Pancreas (tissue), 10 donors: Measurements from ENCODE around the gene FRMD4A. TPM values are rescaled to one million over a fixed set of nuclear protein-coding genes. Genes with fewer than 3 reads are reported as not detected.

Source experiments
- ATAC-seq, 4 donors: fragments of 200-7000 bp; cut with Tn5 transposase; one replicate each; pipeline versions ENCODE4 v1.8.0 to v1.9.1; 2020; ENCODE audit warnings: mild to moderate bottlenecking in 4 of 4, moderate library complexity in 4 of 4
- DNase-seq, 6 donors: peaks; one replicate each; pipeline ENCODE4 v3.0.0-alpha.2; 2020
- FAIRE-seq: peaks from 2 replicates; lab custom pipeline; 2012; peaks lifted over from hg19 to GRCh38; lab: Jason Lieb, UNC
- H3K27ac ChIP-seq, 4 donors: fragments of 200-600 bp; sonication (generic); 1 replicate in 3 of 4; 2 replicates in 1 of 4; pipeline versions ENCODE4 v1.5.0 to v1.8.0; 2020
- H3K27me3 ChIP-seq, 4 donors: fragments of 200-600 bp; one replicate each; pipeline ENCODE4 v1.8.0; 2021
- H3K36me3 ChIP-seq, 3 donors: fragments of 200-600 bp; sonication (generic) in 1 of 3; one replicate each; pipeline versions ENCODE4 v1.5.0 to v1.8.0; 2020 to 2021
- H3K4me1 ChIP-seq, 3 donors: fragments of 200-600 bp; one replicate each; pipeline ENCODE4 v1.8.0; 2021
- H3K4me3 ChIP-seq, 4 donors: fragments of 200-600 bp; sonication (generic) in 2 of 4; one replicate each; pipeline versions ENCODE4 v1.5.0 to v1.8.0; 2020 to 2021
- H3K9me3 ChIP-seq, 4 donors: fragments of 200-600 bp; one replicate each; pipeline ENCODE4 v1.8.0; 2021
- WGBS, 2 donors: extraction: QIAGEN DNeasy Blood & Tissue Kit; methylation state at CpG; one replicate each; pipeline ENCODE4 v1.1.7; 2013; 5-methylcytosine and 5-hydroxymethylcytosine counted together
- intact Hi-C, 3 donors: fragments of 100-400 bp; cut with DNase I; formaldehyde crosslinking; loops; one replicate each; pipeline versions ENCODE4 v1.11.1 to v1.14.2; 2022
- polyA plus RNA-seq, 2 donors: library from polyadenylated mRNA; stranded (reverse); fragments of 200-250 nt; gene quantifications; one replicate each; pipeline ENCODE4 v1.2.3, GENCODE V29; 2013
- total RNA-seq, 6 donors: library from RNA; stranded (reverse); fragmentation: NEBNext Ultra II Directional in 4 of 6; extraction: Animal tissue kit (Norgen Biotek cat#: 25700) in 4 of 6; gene quantifications; one replicate each; pipeline versions ENCODE4 v1.2.1 to v1.2.4, GENCODE V29; 2021 to 2023
- TF ChIP-seq, protein P1 (sequence below), 4 donors: fragments of 200-600 bp; sonication (generic) in 3 of 4; IDR thresholded peaks; one replicate each; pipeline versions ENCODE4 v1.5.0 to v1.8.0; 2021; ENCODE audit warnings: antibody characterized with exemption in 4 of 4
- donor health status: healthy with polysubstance abuse.
- donor health status: DM: no; HTN: no; CAD: no; lungs with moderate emphysema.
- donor health status: DM: no; HTN: no; CAD: no.
- donor health status: control.
- donor health status: control.
- donor health status: Bipolar disorder and iron deficiency.
- donor health status: DM: yes; HTN: yes; CAD: no.
- donor health status: DM: no; HTN: no; CAD: no.
- donor health status: DM: no; HTN: no; CAD: no.
- donor health status: DM: yes; HTN: yes; CAD: no.

Gene FRMD4A
- total and polyA plus RNA-seq, 8 donors = 13.5 to 27.5 (median 18.7) TPM

- no peaks in the 10 kb centered on the region for H3K27me3 ChIP-seq
- no peaks in the 10 kb centered on the region for H3K9me3 ChIP-seq
- DNase-seq (no peak), ATAC-seq (peak in 3 of 4 donors; percentile 52 to 56 (median 53)), FAIRE-seq (no peak)
- H3K4me3 ChIP-seq = no peak overlapping the region
- intact Hi-C loops = no loop called here
- peaks cover 4 to 12% (median 5%) of the 10 kb centered on the region in 3 donors for H3K4me1 ChIP-seq
- peak overlapping the region in 3 of 4 donors; percentile 38 to 57 (median 55) for H3K27ac ChIP-seq
- TF ChIP-seq, protein P1, sequence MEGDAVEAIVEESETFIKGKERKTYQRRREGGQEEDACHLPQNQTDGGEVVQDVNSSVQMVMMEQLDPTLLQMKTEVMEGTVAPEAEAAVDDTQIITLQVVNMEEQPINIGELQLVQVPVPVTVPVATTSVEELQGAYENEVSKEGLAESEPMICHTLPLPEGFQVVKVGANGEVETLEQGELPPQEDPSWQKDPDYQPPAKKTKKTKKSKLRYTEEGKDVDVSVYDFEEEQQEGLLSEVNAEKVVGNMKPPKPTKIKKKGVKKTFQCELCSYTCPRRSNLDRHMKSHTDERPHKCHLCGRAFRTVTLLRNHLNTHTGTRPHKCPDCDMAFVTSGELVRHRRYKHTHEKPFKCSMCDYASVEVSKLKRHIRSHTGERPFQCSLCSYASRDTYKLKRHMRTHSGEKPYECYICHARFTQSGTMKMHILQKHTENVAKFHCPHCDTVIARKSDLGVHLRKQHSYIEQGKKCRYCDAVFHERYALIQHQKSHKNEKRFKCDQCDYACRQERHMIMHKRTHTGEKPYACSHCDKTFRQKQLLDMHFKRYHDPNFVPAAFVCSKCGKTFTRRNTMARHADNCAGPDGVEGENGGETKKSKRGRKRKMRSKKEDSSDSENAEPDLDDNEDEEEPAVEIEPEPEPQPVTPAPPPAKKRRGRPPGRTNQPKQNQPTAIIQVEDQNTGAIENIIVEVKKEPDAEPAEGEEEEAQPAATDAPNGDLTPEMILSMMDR (IDR thresholded peaks at IDR 0.05) = no peak
- H3K36me3 ChIP-seq = no peaks in the 10 kb centered on the region
- 63% methylated on average over 4 of the region's 4 CpGs for WGBS, 2 donors
Measured at GRCh38 chr10:14039968-14040668, 290.6 kb downstream of the FRMD4A start.

DNA sequence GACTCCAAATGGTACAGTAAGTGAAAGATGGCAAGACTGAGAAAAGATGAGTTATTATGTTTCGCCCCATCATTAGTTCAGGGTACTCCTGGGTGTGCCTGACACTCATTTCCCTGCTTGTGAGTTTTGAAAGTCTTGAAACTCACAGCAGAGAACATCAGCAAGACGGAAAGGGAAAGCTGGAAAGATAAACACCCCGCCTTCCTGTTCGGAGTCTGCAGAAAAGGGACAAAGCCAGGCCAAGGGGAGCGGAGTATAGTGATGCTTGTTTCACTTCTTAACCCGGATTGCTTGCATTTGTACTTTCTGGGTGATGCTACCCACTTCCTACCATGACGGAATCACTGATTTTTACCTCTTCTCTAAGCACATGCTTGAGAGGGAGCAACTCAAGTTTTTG lies 294.5 kb downstream of the FRMD4A start:
- Histone ChIP-seq H3K9me3 (no peaks in the 10 kb centered on the region), H3K36me3 (no peaks in the 10 kb centered on the region), H3K27ac (no peak overlapping the region), H3K4me1 (peaks cover 3 to 12% (median 4%) of the 10 kb centered on the region in 3 donors), H3K4me3 (no peak overlapping the region), H3K27me3 (no peaks in the 10 kb centered on the region)
- intact Hi-C loops = no loop called here
- no peak for ATAC-seq
- WGBS, 2 donors = 84 to 86% methylated on average over 7 of the region's 7 CpGs
- FAIRE-seq = no peak
- no peak for DNase-seq
- TF ChIP-seq, protein P1 (IDR thresholded peaks at IDR 0.05) = no peak

- Histone ChIP-seq H3K9me3 (no peaks in the 10 kb centered on the region), H3K36me3 (no peaks in the 10 kb centered on the region), H3K4me3 (no peak overlapping the region), H3K4me1 (peaks cover 0 to 5% (median 0%) of the 10 kb centered on the region in 3 donors), H3K27ac (no peak overlapping the region), H3K27me3 (no peaks in the 10 kb centered on the region)
- DNase-seq = no peak
- intact Hi-C loops = no loop called here
- FAIRE-seq = no peak
- 92% methylated on average over 6 of the region's 6 CpGs for WGBS, 2 donors
- no peak for ATAC-seq
- TF ChIP-seq, protein P1 (IDR thresholded peaks at IDR 0.05) = no peak
Measured at GRCh38 chr10:14035506-14035905, 295.2 kb downstream of the FRMD4A start.

- H3K36me3 ChIP-seq = no peaks in the 10 kb centered on the region
- TF ChIP-seq, protein P1 (IDR thresholded peaks at IDR 0.05) = peak; percentile 24 to 61 (median 42)
- H3K9me3 ChIP-seq = no peaks in the 10 kb centered on the region
- no peaks in the 10 kb centered on the region for H3K4me1 ChIP-seq
- no peaks in the 10 kb centered on the region for H3K27me3 ChIP-seq
- WGBS, 2 donors = 39 to 49% methylated on average over 17 of the region's 17 CpGs
- no peak overlapping the region for H3K27ac ChIP-seq
- FAIRE-seq (no peak), ATAC-seq (peak in 2 of 4 donors; percentile 21 to 24), DNase-seq (peak in 3 of 6 donors; percentile 29 to 64 (median 62))
- no peak overlapping the region for H3K4me3 ChIP-seq
- intact Hi-C loops = no loop called here
Measured at GRCh38 chr10:14032406-14032998, 298.2 kb downstream of the FRMD4A start.

GRCh38 chr10:14026325-14026724 lies 304.4 kb downstream of the FRMD4A start:
- DNase-seq = no peak
- Histone ChIP-seq H3K9me3 (no peaks in the 10 kb centered on the region), H3K4me3 (no peak overlapping the region), H3K36me3 (no peaks in the 10 kb centered on the region), H3K27ac (no peak overlapping the region), H3K27me3 (no peaks in the 10 kb centered on the region), H3K4me1 (no peaks in the 10 kb centered on the region)
- intact Hi-C loops = no loop called here
- TF ChIP-seq, protein P1 (IDR thresholded peaks at IDR 0.05) = no peak
- no peak for ATAC-seq
- WGBS, 2 donors = 89 to 91% methylated on average over 4 of the region's 4 CpGs
- no peak for FAIRE-seq
